Stimulated activated CD4-positive, alpha-beta T cell treated with anti-CD3 and anti-CD28 coated beads, Interleukin-4, amount 100 ng/mL, for 1 hour (primary cell): ENCODE results near the gene TEX101.
"Not testable (repeated sequence)": the region's sequence is repeated elsewhere in the genome, so short reads cannot be mapped to it uniquely, and the experiment has no call there.

ENCODE experiments used
- DNase-seq: peaks from one replicate; pipeline ENCODE4 v3.0.0-alpha.2; 2020

The TEX101 gene

GRCh38 chr19:43422000-43422688 is 7.5 kb downstream of the TEX101 start:
- no peak for DNase-seq

DNA sequence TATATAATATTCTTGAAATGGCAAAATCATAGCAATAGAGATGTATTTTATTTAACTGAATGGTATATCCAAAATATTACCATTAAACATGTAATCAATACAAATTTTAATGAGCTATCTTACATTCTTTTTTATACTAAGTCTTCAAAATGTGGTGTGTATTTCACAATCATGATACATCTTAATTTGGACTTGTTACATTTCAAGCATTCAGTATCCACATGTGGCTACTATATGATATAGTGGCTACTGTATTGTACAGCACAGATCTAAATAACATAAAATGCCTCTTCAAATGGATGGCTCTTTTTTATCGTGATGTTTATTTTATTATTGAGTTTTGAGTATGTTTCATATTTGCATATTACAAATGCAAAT is 8.0 kb downstream of the TEX101 start:
- DNase-seq = no peak

- DNase-seq = no peak
These were observed 9.1 kb downstream of the TEX101 start for GRCh38 chr19:43423779-43424178.

- DNase-seq = no peak
These were observed 11.1 kb downstream of the TEX101 start for GRCh38 chr19:43425567-43426392.

GRCh38 chr19:43429395-43429794 is 14.7 kb downstream of the TEX101 start:
- no peak for DNase-seq

DNA sequence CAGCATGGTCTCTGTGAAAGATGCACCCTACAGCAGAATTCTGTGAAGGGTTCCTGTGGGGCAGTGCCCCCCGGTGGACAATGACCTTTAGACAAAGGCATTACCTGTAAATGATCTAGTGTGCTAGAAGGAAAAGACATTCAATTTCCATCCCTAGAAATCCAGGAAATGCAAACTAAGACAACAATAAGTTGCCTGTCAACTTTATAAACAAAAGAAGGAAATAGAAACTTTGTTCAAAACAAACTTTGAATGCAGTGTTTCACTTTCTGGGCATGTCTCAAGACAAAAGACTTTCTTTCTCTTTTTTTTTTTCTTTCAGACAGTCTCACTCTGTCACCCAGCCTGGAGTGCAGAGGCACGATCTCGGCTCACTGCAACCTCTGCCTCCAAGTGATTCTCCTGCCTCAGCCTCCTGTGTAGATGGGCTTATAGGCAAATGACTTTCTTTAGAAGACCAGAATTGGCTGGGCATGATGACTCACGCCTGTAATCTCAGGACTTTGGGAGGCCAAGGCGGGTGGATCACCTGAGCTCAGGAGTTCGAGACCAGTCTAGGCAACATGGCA is 15.5 kb downstream of the TEX101 start:
- no peak for DNase-seq

GRCh38 chr19:43430976-43431375 is 16.3 kb downstream of the TEX101 start:
- no peak for DNase-seq

- no peak for DNase-seq
These were observed 18.6 kb downstream of the TEX101 start for GRCh38 chr19:43433358-43433673.

GRCh38 chr19:43433689-43434088 is 19.0 kb downstream of the TEX101 start:
- DNase-seq = no peak

DNA sequence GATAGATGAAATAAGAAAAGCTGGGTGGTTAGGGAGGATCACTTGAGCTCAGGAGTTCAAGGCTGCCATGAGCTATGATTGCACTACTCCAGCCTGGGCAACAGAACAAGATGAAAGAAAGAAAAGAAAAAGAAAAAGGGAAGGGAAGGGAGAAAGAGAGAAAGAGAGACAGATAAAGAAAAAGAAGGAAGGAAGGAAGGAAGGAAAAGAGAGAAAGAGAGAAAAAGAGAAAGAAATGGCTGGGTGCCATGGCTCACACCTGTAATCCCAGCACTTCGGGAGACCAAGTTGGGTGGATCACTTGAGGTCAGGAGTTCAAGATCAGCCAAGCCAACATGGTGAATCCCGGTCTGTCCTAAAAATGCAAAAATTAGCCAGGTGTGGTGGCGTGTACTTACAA is 21.1 kb downstream of the TEX101 start:
- DNase-seq = no peak

DNA sequence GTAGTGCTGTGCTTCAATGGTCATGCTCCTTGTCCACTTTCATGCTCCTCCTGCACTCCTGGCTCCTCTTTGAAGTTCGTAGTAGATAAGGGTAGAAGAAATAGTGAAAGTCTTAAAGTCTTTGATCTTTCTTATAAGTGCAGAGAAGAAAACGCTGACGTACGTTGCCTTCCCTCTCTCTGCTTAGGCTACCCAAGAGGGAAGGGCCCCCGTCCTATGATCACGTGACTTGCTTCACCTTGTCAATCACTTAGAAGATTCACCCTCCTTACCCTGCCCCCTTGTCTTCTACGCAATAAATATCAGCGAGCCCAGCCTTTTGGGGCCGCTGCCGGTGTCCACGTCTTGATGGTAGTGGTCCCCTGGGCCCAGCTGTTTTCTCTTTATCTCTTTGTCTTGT is 22.6 kb downstream of the TEX101 start:
- not testable (repeated sequence) for DNase-seq

GRCh38 chr19:43437712-43438111 is 23.0 kb downstream of the TEX101 start:
- DNase-seq = no peak

DNA sequence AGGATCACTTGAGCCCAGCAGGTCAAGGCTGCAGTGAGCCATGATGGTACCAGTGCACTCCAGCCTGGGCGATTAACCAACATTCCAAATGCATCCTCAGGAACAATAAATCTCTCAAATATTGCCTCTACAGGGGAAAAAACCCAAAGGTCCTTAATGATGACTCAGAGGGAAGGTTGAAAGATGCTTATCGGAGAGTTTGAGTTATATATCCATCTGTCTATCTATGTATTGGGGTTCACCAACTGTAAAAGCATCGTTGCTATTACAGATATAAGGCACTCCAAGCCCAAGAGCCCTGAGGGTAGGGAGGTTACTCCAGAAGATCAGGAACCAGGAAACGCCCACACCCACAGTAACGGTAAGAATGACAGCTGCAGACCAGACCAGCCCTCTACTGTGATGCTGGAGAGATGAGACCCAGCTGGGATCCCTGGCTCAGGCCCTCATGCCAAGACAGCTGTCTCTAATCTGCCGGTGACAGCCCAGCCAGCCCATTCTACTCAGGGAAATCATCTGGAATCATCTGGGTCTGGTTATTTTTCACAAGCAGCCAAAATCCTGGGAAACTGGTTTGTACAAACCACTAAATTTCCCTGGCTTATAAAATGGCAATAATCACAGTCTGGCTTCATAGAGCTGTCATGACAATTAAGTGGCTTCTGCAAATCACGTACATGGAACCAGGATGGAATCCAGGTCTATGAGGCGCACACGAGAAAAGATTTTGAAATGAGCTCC is 23.8 kb downstream of the TEX101 start:
- no peak for DNase-seq

DNA sequence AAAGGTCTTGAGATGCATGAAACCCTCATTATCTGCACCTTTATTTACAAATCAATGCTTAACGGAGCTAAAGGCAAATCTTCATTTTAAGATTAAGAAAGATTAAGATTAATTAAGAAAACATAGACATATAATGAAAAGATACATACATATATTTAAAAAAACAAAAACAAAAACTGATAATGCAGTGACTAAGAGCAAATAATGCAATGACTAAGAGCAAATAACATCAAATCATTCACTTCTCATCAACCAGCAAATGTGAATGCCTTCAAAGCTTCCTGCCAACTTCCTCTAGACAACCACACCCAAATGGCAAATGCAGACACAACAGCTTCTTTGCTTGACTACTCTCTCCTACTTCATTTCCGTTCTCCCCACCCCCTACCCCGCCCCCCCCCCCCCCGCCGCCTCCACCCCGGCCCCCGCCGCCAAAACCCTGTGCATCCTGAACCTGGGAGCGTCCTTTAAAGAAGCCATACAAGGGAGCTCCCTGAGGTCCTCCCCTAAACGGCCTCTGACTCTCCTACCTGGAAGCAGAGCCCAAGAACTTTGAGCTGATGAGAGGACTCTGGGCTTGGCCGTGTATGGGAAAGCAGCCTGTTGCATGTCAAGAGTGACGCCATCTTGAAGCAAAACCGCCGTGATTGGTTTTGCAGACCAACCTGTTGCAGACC is 24.5 kb downstream of the TEX101 start:
- no peak for DNase-seq

- DNase-seq = no peak
These were observed 25.0 kb downstream of the TEX101 start for GRCh38 chr19:43439709-43440063.

GRCh38 chr19:43441716-43442115 is 27.0 kb downstream of the TEX101 start:
- DNase-seq = no peak

GRCh38 chr19:43444091-43444490 is 29.4 kb downstream of the TEX101 start:
- DNase-seq = not testable (repeated sequence)

DNA sequence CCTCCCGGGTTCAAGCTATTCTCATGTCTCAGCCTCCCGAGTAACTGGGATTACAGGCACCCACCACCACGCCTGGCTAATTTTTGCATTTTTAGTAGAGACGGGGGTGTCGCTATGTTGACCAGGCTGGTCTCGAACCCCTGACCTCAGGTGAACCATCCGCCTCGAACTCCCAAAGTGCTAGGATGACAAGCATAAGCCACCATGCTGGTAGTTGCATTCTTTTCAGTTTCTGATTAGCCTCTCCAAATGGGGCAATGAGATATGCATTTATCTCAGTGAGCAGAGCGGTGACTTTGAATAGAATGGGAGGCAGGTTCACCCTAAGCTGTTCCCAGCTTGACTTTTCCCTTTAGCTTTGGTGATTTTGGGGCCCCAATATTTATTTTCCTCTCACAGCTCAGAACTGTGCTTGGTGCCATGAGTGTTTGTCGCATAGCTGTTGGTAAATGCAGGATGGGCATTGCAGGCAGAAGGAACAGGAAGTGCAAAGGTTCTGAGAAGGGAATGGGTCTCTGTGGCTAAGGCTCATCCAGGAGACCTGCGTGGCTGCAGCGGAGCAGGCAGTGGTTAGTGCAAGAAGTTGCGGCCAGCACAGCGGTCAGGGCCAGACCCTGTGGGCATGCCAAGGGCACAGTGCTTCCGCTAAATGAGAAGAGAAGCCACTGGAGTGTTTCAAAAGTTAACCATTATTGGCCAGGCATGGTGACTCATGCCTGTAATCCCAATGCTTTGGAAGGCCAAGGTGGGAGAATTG is 30.0 kb downstream of the TEX101 start:
- DNase-seq = no peak

DNA sequence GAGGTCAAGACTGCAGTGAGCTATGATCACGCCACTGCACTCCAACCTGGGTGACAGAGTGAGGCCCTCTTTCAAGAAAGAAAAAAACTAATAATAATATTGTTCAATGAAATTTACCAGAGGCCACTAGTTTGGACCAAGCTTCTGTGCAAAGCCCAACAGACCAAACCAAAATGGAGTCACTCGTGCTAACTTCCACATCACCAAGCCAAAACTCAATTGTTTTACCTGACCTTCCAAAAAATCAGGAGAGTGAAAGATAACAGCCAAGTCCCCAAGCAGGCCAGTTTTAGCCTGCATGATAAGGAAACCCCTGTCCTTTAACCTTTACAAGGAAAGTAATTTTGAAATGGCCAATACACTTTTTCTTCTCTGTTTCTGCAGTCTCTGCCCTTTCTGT is 30.7 kb downstream of the TEX101 start:
- no peak for DNase-seq

DNA sequence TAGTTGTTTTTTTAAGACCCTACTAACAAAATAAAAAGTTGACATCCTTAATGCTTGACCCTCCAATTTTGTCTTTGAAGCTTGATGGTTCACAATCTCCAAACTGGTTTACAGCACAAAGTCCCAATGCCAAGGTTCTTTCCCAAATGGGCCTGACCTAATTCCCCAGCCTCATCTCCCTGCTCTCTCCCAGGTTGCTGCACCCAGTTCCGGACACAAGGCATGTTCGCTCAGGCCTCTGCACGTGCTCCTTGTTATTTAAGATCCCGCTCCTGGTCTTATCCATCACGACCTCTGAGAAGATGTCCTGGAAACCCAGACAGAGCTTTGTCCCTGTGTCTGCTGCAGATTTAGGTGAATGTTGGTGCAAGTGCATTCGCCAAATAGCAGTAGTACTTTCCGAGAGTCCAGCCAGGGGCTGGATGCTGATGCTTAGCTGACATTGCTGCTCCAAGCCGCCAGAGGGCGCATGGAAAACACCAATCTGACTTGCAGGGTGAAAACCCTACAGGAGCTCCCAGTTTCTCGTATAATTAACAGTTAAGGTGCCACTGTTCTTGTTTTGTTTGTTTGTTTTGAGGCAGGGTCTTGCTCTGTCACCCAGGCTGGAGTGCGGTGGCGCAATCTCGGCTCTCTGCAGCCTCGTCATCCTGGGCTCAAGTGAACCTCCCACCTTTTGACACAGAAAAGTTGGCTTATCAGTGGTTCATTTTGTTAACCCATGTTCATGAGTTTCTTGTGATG is 32.2 kb downstream of the TEX101 start:
- peak; percentile 78 for DNase-seq

DNA sequence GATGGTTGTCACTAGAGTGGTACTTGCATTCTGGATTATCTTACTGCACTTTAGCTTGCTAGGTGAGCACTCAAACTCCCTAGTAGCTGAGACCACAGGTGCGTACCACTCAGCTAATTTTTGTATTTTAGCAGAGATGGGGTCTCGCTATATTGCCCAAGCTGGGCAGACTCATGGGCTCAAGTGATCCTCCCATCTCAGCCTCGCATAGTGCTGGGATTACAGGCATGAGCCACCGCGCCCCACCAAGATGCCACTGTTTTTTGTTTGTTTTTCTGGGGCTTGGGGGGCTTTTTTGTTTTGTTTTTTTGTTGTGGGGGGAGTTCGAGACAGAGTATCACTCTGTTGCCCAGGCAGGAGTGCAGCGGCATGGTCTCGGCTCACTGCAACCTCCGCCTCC is 33.0 kb downstream of the TEX101 start:
- no peak for DNase-seq

DNA sequence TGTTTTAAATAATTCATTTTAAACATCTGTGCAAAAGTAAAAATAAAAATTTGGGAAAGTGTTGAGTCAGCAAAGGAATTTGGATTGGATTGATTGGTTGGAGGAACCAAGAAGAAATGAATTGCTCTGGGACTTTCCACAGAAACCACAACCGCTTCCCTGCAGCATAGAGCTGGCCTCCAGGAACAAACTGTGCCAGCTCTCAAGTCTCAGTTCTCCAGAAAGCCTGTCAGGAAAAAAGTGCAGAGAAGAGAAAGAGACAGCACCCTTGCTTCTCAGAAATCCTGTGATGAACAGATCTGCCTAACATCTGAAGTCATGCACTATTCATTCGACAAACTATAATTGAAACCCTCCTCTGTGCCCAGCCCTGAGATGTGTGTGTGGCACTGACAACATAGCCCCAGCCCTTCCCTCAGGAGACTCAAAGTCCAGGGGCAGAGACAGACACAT is 35.9 kb downstream of the TEX101 start:
- DNase-seq = no peak
